SK-N-SH (cell line): ENCODE measurements around the gene FGFBP2. TPM values are rescaled to one million over a fixed set of nuclear protein-coding genes. Genes with fewer than 3 reads are reported as not detected.

Source experiments
- CTCF ChIA-PET: fragments of 300-600, 350-600 bp; formaldehyde crosslinking; extraction: SDS; loops from one replicate; lab custom pipeline; 2021; lab: Yijun Ruan, JAX
- POLR2A ChIA-PET: fragments of 350-600 bp; sonication (Branson Sonifier 250); formaldehyde crosslinking; extraction: SDS; loops from one replicate; lab custom pipeline; 2020; ENCODE audit warnings: antibody characterized with exemption, inconsistent platforms; lab: Yijun Ruan, JAX
- DNase-seq: peaks from one replicate; pipeline ENCODE4 v3.0.0; 2012
- H2AFZ ChIP-seq: fragments of 200-600 bp; sonication (generic); 2 replicates; pipeline ENCODE4 v1.8.1; 2016; ENCODE audit warnings: antibody characterized with exemption, mild to moderate bottlenecking, low read depth
- H3F3A ChIP-seq: fragments of 200-600 bp; sonication (generic); replicated peaks from 2 replicates; pipeline ENCODE3; 2016; ENCODE audit warnings: antibody characterized with exemption, mild to moderate bottlenecking; ENCODE audit not compliant: insufficient read depth
- H3K27ac ChIP-seq, 2 experiments: fragments of 200-500 bp in 1 of 2; fragments of 200-600 bp in 1 of 2; sonication (Bioruptor generic) in 1 of 2; sonication (generic), shearing (Covaris generic) in 1 of 2; 2 replicates each; pipeline versions ENCODE4 v1.5.1 to v1.6.1; 2014 to 2016; ENCODE audit warnings: low read depth in 2 of 2, inconsistent platforms in 1 of 2, low read length in 1 of 2, mild to moderate bottlenecking in 1 of 2, mixed read lengths in 1 of 2
- H3K27me3 ChIP-seq: fragments of 200-600 bp; sonication (generic), shearing (Covaris generic); 2 replicates; pipeline ENCODE4 v1.6.1; 2016; ENCODE audit warnings: mixed run types; ENCODE audit not compliant: insufficient read depth
- H3K36me3 ChIP-seq, 2 experiments: fragments of 200-500 bp in 1 of 2; fragments of 200-600 bp in 1 of 2; sonication (Bioruptor generic) in 1 of 2; sonication (generic) in 1 of 2; replicated peaks in 1 of 2; 2 replicates each; pipeline versions ENCODE3 to v1.5.1; 2014 to 2016; ENCODE audit warnings: low read length in 1 of 2, mild to moderate bottlenecking in 1 of 2; ENCODE audit not compliant: insufficient read depth in 2 of 2, control insufficient read depth in 1 of 2
- H3K4me1 ChIP-seq, 2 experiments: fragments of 200-500 bp in 1 of 2; fragments of 200-600 bp in 1 of 2; sonication (Bioruptor generic) in 1 of 2; sonication (generic), shearing (Covaris generic) in 1 of 2; 2 replicates each; pipeline versions ENCODE4 v1.5.1 to v1.6.1; 2014 to 2016; ENCODE audit warnings: low read depth in 1 of 2, low read length in 1 of 2, mixed run types in 1 of 2; ENCODE audit not compliant: insufficient read depth in 2 of 2, control insufficient read depth in 1 of 2
- H3K4me2 ChIP-seq: fragments of 200-600 bp; sonication (generic), shearing (Covaris generic); 2 replicates; pipeline ENCODE4 v1.6.1; 2017; ENCODE audit warnings: mixed run types
- H3K4me3 ChIP-seq, 2 experiments: fragments of 200-500 bp in 1 of 2; fragments of 200-600 bp in 1 of 2; sonication (Bioruptor generic) in 1 of 2; sonication (generic), shearing (Covaris generic) in 1 of 2; 2 replicates each; pipeline versions ENCODE4 v1.5.1 to v1.8.1; 2014 to 2016; ENCODE audit warnings: low read depth in 2 of 2, inconsistent platforms in 1 of 2, low read length in 1 of 2, mild to moderate bottlenecking in 1 of 2, mixed read lengths in 1 of 2, moderate library complexity in 1 of 2
- H3K79me2 ChIP-seq: fragments of 200-600 bp; sonication (generic); 2 replicates; pipeline ENCODE4 v1.8.1; 2017; ENCODE audit warnings: mild to moderate bottlenecking; ENCODE audit not compliant: insufficient read depth
- H3K9ac ChIP-seq: fragments of 200-600 bp; sonication (generic); 2 replicates; pipeline ENCODE4 v1.6.1; 2017; ENCODE audit warnings: mixed run types
- H3K9me2 ChIP-seq: fragments of 200-600 bp; sonication (generic); 2 replicates; pipeline ENCODE4 v1.6.1; 2017; ENCODE audit warnings: mixed run types
- H3K9me3 ChIP-seq: fragments of 200-600 bp; sonication (generic); 2 replicates; pipeline ENCODE4 v1.6.1; 2017; ENCODE audit warnings: mixed run types, mild to moderate bottlenecking, moderate library complexity
- H4K20me1 ChIP-seq: fragments of 200-600 bp; sonication (generic); 2 replicates; pipeline ENCODE4 v1.6.1; 2017; ENCODE audit warnings: mild to moderate bottlenecking, mixed run types; ENCODE audit not compliant: insufficient read depth
- CTCF ChIP-seq: fragments of 200-600 bp; sonication (generic); IDR thresholded peaks from 2 replicates; pipeline ENCODE4 v1.6.1; 2017; ENCODE audit warnings: antibody characterized with exemption, mild to moderate bottlenecking, moderate library complexity
- EP300 ChIP-seq, 2 experiments: IDR thresholded peaks; 2 replicates each; pipeline versions ENCODE4 v1.4.0 to v1.6.1; 2012; ENCODE audit warnings: borderline replicate concordance in 1 of 2, low read depth in 1 of 2, low read length in 1 of 2
- FOXM1 ChIP-seq: IDR thresholded peaks from 2 replicates; pipeline ENCODE4 v1.4.0; 2012; ENCODE audit warnings: low read depth, mild to moderate bottlenecking
- IRF3 ChIP-seq: fragments of 150-350 bp; IDR thresholded peaks from 2 replicates; pipeline ENCODE4 v1.6.1; 2016; ENCODE audit warnings: mild to moderate bottlenecking, low read depth, low read length
- NFIC ChIP-seq: IDR thresholded peaks from 2 replicates; pipeline ENCODE4 v1.4.0; 2012; ENCODE audit warnings: borderline replicate concordance
- NRF1 ChIP-seq: IDR thresholded peaks from 2 replicates; pipeline ENCODE4 v1.6.1; 2012; ENCODE audit warnings: low read depth, mild to moderate bottlenecking, low read length
- RAD21 ChIP-seq: IDR thresholded peaks from 2 replicates; pipeline ENCODE4 v1.6.1; 2012; ENCODE audit warnings: mild to moderate bottlenecking, low read length
- RCOR1 ChIP-seq: fragments of 150-350 bp; IDR thresholded peaks from 2 replicates; pipeline ENCODE4 v1.6.1; 2017; ENCODE audit warnings: antibody characterized with exemption, low read length
- RXRA ChIP-seq: IDR thresholded peaks from 2 replicates; pipeline ENCODE4 v1.4.0; 2012; ENCODE audit warnings: low read depth, mild to moderate bottlenecking, borderline replicate concordance
- TCF12 ChIP-seq: IDR thresholded peaks from 2 replicates; pipeline ENCODE4 v1.4.0; 2012
- YY1 ChIP-seq: IDR thresholded peaks from 2 replicates; pipeline ENCODE4 v1.4.0; 2012; ENCODE audit warnings: low read depth, mild to moderate bottlenecking
- WGBS: methylation state at CpG from one replicate; pipeline ENCODE4 v1.1.6; 2017; ENCODE audit warnings: low lambda C conversion rate; 5-methylcytosine and 5-hydroxymethylcytosine counted together
- polyA plus RNA-seq, 3 experiments: library from polyadenylated mRNA; depleted of rRNA; stranded (reverse); fragments of >200 nt; gene quantifications; 2 replicates each; pipeline ENCODE4 v1.2.3, GENCODE V29; 2012
- TF ChIP-seq, protein P1 (sequence below): IDR thresholded peaks from 2 replicates; pipeline ENCODE4 v1.6.1; 2012; ENCODE audit warnings: mild to moderate bottlenecking, low read depth, low read length, moderate library complexity
- TF ChIP-seq, protein P2 (sequence below): IDR thresholded peaks from 2 replicates; pipeline ENCODE4 v1.4.0; 2012; ENCODE audit warnings: low read depth, borderline replicate concordance

Gene FGFBP2
- polyA plus RNA-seq, 1 of the 3 experiments (the other 2 are of a cell fraction), result 0.62 TPM

DNA sequence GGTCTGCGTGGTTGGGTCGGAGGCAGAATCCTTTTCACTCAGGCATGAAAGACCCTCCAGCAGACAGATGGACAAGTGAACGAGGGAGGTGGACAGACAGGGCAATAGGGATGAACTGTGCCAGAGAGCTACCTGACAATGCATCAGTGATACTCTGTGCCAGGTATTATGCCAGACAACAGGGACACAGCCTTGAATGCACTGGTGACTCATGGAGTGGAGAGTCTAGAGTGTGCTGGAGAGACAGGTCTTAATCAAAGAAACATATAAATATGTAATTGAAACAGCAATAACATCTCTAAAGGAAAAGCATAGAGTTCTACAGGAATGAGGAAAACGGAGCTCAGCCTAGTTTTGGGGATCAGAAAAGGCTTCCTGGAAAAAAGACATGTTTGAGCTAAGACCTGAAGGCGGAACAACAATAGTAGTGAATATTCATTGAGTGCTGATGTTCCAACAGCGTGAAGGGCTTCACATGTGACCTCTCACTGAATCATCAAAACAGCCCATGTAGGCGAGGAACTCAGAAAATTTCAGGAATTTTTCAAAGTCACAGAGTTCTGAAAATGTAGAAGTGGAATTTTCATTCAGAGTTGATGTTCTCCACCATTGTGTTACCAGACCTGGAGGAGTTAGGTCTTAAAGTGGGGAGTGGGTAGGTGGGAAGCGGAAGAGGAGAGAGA is 20.0 kb upstream of the FGFBP2 start:
- POLR2A ChIA-PET, result no interaction called here
- no peak overlapping the region for H3K4me2 ChIP-seq
- H3K9me2 ChIP-seq, result no peaks in the 10 kb centered on the region
- H3K9ac ChIP-seq, result no peak overlapping the region
- H3K79me2 ChIP-seq, result no peaks in the 10 kb centered on the region
- no peak overlapping the region for H3K27ac ChIP-seq
- H2AFZ ChIP-seq, result no peak overlapping the region
- H3K4me1 ChIP-seq, result peaks cover 0 to 3% of the 10 kb centered on the region in 2 experiments; a peak in 1 of 4 replicates
- H3K9me3 ChIP-seq, result no peaks in the 10 kb centered on the region
- peaks cover 2% of the 10 kb centered on the region; the same call in 1 of the 2 replicates for H3K27me3 ChIP-seq
- DNase-seq, result no peak
- H4K20me1 ChIP-seq, result no peaks in the 10 kb centered on the region
- no peaks in the 10 kb centered on the region for H3K36me3 ChIP-seq
- H3F3A ChIP-seq, result no peaks in the 10 kb centered on the region
- WGBS, result 71% methylated on average over 8 of the region's 8 CpGs
- H3K4me3 ChIP-seq, result no peak overlapping the region
- TF ChIP-seq FOXM1 (no peak), EP300 (IDR thresholded peaks at IDR 0.05; ENCODE audit: borderline replicate concordance in 1 of 2, low read depth in 1 of 2, low read length in 1 of 2) (no peak), NFIC (no peak), RCOR1 (no peak), RAD21 (no peak), CTCF (no peak), IRF3 (no peak), RXRA (no peak), NRF1 (no peak), TCF12 (no peak), YY1 (no peak)
- TF ChIP-seq, protein P1, sequence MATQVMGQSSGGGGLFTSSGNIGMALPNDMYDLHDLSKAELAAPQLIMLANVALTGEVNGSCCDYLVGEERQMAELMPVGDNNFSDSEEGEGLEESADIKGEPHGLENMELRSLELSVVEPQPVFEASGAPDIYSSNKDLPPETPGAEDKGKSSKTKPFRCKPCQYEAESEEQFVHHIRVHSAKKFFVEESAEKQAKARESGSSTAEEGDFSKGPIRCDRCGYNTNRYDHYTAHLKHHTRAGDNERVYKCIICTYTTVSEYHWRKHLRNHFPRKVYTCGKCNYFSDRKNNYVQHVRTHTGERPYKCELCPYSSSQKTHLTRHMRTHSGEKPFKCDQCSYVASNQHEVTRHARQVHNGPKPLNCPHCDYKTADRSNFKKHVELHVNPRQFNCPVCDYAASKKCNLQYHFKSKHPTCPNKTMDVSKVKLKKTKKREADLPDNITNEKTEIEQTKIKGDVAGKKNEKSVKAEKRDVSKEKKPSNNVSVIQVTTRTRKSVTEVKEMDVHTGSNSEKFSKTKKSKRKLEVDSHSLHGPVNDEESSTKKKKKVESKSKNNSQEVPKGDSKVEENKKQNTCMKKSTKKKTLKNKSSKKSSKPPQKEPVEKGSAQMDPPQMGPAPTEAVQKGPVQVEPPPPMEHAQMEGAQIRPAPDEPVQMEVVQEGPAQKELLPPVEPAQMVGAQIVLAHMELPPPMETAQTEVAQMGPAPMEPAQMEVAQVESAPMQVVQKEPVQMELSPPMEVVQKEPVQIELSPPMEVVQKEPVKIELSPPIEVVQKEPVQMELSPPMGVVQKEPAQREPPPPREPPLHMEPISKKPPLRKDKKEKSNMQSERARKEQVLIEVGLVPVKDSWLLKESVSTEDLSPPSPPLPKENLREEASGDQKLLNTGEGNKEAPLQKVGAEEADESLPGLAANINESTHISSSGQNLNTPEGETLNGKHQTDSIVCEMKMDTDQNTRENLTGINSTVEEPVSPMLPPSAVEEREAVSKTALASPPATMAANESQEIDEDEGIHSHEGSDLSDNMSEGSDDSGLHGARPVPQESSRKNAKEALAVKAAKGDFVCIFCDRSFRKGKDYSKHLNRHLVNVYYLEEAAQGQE, result no peak
- TF ChIP-seq, protein P2, sequence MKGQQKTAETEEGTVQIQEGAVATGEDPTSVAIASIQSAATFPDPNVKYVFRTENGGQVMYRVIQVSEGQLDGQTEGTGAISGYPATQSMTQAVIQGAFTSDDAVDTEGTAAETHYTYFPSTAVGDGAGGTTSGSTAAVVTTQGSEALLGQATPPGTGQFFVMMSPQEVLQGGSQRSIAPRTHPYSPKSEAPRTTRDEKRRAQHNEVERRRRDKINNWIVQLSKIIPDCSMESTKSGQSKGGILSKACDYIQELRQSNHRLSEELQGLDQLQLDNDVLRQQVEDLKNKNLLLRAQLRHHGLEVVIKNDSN, result no peak
- CTCF ChIA-PET, result interaction anchor here (0.8 to 1.9 kb wide), 3 partner anchors 18 to 100 kb away, joined by 3 to 11 read pairs (median 3); no protein-coding TSS in a partner anchor
